Activated CD4-positive, alpha-beta T cell treated with anti-CD3 and anti-CD28 coated beads, Interleukin-2, amount 10 ng/mL, durations not matched to agents 24 days and 14 days (primary cell): ENCODE data around the gene BORCS6. TPM values are rescaled to one million over a fixed set of nuclear protein-coding genes. Genes with fewer than 3 reads are reported as not detected.
A peak's percentile ranks its signal among the peaks of the same experiment; 100 is the strongest.

Source experiments
- DNase-seq: peaks from one replicate; pipeline ENCODE4 v3.0.0; 2022
- H3K27ac Mint-ChIP-seq: one replicate; pipeline ENCODE4 v1.8.0; 2022; ENCODE audit warnings: mild to moderate bottlenecking, mixed read lengths
- H3K27me3 Mint-ChIP-seq: one replicate; pipeline ENCODE4 v1.8.0; 2022; ENCODE audit warnings: mixed read lengths
- H3K36me3 Mint-ChIP-seq: one replicate; pipeline ENCODE4 v1.8.0; 2022; ENCODE audit warnings: low read depth, mild to moderate bottlenecking, mixed read lengths
- H3K4me1 Mint-ChIP-seq: one replicate; pipeline ENCODE4 v1.8.0; 2021; ENCODE audit warnings: mixed read lengths
- H3K4me3 Mint-ChIP-seq: one replicate; pipeline ENCODE4 v1.8.0; 2022; ENCODE audit warnings: mild to moderate bottlenecking, moderate library complexity, mixed read lengths
- H3K9me3 Mint-ChIP-seq: one replicate; pipeline ENCODE4 v1.8.0; 2021; ENCODE audit warnings: mixed read lengths
- intact Hi-C: fragments of 100-400 bp; cut with micrococcal nuclease; formaldehyde crosslinking; loops from one replicate; pipeline ENCODE4 v1.15.1; 2023
- total RNA-seq: library from RNA; stranded (reverse); gene quantifications from 2 replicates; pipeline ENCODE4 v1.2.3, GENCODE V29; 2022

The BORCS6 gene
- total RNA-seq, 1 donor from 2014 or later, result 5.7 TPM

DNA sequence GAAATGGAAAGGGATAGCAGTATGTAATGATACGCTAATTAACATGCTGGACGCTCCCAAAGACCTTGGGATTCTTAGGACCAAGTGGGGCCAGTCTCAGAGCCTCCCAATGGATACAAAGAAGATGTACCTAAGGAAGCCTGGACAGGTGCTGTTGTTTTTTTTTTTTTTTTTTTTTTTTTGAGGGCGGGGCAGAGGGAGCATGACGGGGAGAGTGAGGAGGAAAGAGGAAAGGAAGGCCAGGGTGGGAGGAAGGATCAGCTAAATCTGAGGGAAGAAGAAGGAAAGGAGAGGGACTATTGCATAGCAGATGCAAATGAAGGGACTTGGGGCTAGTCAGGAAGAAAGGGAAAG is 29.8 kb downstream of the BORCS6 start:
- H3K4me3 Mint-ChIP-seq, result peak overlapping the region; percentile 82
- no peaks in the 10 kb centered on the region for H3K9me3 Mint-ChIP-seq
- peaks cover 57% of the 10 kb centered on the region for H3K4me1 Mint-ChIP-seq
- peak overlapping the region; percentile 82 for H3K27ac Mint-ChIP-seq
- peaks cover 36% of the 10 kb centered on the region for H3K36me3 Mint-ChIP-seq
- no peak for DNase-seq
- no peaks in the 10 kb centered on the region for H3K27me3 Mint-ChIP-seq
- intact Hi-C loops, result no loop called here

DNA sequence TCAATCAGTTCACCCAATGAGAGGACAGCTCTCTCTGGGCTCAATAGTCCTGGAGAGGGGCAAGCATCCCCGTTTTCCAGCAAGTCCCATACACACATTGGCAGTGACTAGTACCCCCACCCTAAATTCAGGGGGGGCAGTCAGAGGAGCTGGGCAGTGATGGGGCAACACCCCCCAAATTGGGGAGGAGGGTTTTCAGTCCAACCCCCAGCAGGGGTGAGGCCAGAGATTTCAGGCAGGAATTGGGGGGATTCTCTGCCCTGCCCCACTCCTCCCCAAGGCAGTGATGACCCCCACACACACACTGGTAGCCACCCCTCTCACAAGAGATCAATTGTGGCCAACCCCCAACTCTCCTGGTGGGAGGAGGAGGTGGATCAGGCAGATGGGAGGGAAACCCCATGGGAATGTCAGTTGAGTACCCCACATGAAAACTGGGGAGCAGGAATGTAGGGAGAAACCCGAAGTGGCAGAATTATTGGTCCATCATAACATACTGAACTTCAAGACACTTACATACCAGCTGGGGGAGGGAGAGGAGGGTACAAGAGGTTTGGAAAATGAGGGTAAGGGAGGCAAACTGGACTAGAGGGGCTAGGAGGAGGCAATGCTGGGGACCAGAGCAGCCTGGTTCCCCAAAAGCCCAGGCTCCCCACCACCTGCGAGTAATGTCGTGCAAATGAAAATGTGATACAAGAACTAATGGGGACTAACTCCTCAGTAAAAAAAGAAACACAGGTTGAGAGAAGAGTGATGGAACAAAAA is 30.3 kb downstream of the BORCS6 start:
- intact Hi-C loops, result loop anchor here (10.0 kb wide), 2 partner anchors 475 to 925 kb away; partner anchors contain the start of genes DVL2, PHF23, TP53 and WRAP53
- no peaks in the 10 kb centered on the region for H3K9me3 Mint-ChIP-seq
- no peaks in the 10 kb centered on the region for H3K27me3 Mint-ChIP-seq

GRCh38 chr17:8159032-8159400 is 31.0 kb downstream of the BORCS6 start:
- intact Hi-C loops, result loop anchor here (10.0 kb wide), 2 partner anchors 474 to 924 kb away; partner anchors contain the start of genes DVL2, PHF23, TP53 and WRAP53
- peak overlapping the region; percentile 88 for H3K27ac Mint-ChIP-seq
- H3K27me3 Mint-ChIP-seq, result no peaks in the 10 kb centered on the region
- peaks cover 37% of the 10 kb centered on the region for H3K36me3 Mint-ChIP-seq
- H3K9me3 Mint-ChIP-seq, result no peaks in the 10 kb centered on the region
- peak overlapping the region; percentile 73 for H3K4me3 Mint-ChIP-seq
- peaks cover 57% of the 10 kb centered on the region for H3K4me1 Mint-ChIP-seq
- DNase-seq, result no peak

More for the DNA sequence above, 30.3 kb downstream of the BORCS6 start:
- Mint-ChIP-seq H3K27ac (peak overlapping the region; percentile 82), H3K36me3 (peaks cover 36% of the 10 kb centered on the region), H3K4me1 (peaks cover 57% of the 10 kb centered on the region), H3K4me3 (peak overlapping the region; percentile 82)
- peak; percentile 62 for DNase-seq

DNA sequence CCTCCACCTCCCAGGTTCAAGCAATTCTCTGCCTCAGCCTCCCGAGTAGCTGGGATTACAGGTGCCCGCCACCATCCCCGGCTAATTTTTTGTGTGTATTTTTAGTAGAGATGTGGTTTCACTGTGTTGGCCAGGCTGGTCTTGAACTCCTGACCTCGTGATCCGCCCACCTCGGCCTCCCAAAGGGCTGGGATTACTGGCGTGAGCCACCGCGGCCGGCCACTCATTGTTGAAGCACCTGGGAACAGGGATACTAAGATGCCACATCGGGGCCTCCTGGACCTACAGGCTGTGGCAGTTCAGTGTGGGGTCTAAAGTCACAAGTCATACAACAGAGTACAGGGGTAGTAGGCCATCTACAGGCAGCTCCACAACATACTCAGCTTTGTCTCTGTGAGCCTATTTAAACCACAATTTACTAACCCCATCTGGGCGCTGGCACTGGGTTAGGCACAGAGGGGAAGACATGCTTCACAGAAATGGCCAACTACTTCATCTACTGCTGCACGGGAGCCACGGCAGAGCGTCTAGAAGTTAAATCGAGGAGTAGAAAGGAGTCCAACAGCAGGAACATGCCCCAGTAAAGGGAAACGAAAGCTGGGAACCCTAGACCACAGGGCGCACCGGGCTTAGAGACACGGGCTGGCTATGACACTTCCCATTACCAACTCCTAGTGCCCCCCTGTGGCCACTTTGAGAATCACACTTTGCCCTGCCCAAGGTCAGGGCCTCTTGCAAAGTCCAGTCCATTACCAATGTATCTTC is 31.5 kb downstream of the BORCS6 start:
- peak overlapping the region; percentile 73 for H3K4me3 Mint-ChIP-seq
- H3K36me3 Mint-ChIP-seq, result peaks cover 40% of the 10 kb centered on the region
- H3K27ac Mint-ChIP-seq, result peak overlapping the region; percentile 88
- peaks cover 55% of the 10 kb centered on the region for H3K4me1 Mint-ChIP-seq
- no peaks in the 10 kb centered on the region for H3K27me3 Mint-ChIP-seq
- DNase-seq, result peak; percentile 97
- intact Hi-C loops, result loop anchor here (10.0 kb wide), 2 partner anchors 474 to 924 kb away; partner anchors contain the start of genes DVL2, PHF23, TP53 and WRAP53
- no peaks in the 10 kb centered on the region for H3K9me3 Mint-ChIP-seq

GRCh38 chr17:8156246-8156992 is 33.6 kb downstream of the BORCS6 start:
- Mint-ChIP-seq H3K27me3 (no peaks in the 10 kb centered on the region), H3K36me3 (peaks cover 33% of the 10 kb centered on the region), H3K4me3 (no peak overlapping the region), H3K27ac (no peak overlapping the region), H3K9me3 (no peaks in the 10 kb centered on the region), H3K4me1 (peaks cover 62% of the 10 kb centered on the region)
- peak; percentile 100 for DNase-seq
- intact Hi-C loops, result loop anchor here (1.0 to 10.0 kb wide), 6 partner anchors 17 to 922 kb away; partner anchors contain the start of genes DVL2, PHF23, TP53 and WRAP53

- Mint-ChIP-seq H3K27ac (no peak overlapping the region), H3K36me3 (peaks cover 28% of the 10 kb centered on the region), H3K4me3 (no peak overlapping the region), H3K27me3 (no peaks in the 10 kb centered on the region), H3K4me1 (peaks cover 58% of the 10 kb centered on the region), H3K9me3 (no peaks in the 10 kb centered on the region)
- intact Hi-C loops, result loop anchor here (1.0 to 10.0 kb wide), 6 partner anchors 17 to 921 kb away; partner anchors contain the start of genes DVL2, PHF23, TP53 and WRAP53
- no peak for DNase-seq
These were observed 34.1 kb downstream of the BORCS6 start for GRCh38 chr17:8155996-8156245.

DNA sequence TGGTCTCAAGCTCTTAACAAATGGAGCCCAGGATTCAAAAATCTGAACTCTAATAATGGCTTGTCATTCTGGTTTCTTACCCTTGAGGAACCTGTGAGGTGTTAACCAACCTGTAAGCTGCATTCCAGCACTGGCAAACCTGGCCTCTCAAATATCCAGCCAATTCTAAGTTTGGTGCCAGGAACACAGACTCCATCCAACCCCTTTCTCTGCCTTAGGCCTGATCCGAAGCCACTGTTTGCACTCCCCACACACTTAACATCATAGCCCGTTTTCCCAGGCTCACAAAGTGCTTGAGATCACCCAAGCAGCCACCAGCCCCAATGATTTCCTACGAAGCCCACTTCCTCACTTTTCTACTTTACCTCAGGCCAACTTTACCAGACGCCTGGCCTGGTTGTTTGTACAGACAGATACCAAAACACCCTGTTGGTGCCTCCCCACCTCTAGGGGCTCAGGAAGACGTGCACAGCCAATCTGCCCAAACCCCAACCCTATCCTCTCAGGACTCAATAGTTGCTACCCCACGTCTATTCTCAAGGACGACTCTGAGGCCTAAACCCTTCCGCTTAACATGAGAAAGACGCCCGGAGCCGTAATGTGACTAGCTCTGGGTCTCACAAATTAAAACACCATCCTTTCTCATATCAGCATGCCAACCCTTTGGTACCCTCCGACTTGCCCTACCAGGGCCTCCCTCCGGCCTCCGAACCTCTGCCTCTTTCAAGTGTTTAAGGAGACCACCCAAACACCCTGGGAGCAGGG is 34.6 kb downstream of the BORCS6 start:
- Mint-ChIP-seq H3K27ac (no peak overlapping the region), H3K9me3 (no peaks in the 10 kb centered on the region), H3K36me3 (peaks cover 23% of the 10 kb centered on the region), H3K4me1 (peaks cover 56% of the 10 kb centered on the region), H3K4me3 (no peak overlapping the region), H3K27me3 (no peaks in the 10 kb centered on the region)
- DNase-seq, result peak; percentile 78
- intact Hi-C loops, result loop anchor here (10.0 kb wide), 2 partner anchors 471 to 921 kb away; partner anchors contain the start of genes DVL2, PHF23, TP53 and WRAP53

GRCh38 chr17:8154608-8155155 is 35.3 kb downstream of the BORCS6 start:
- H3K4me3 Mint-ChIP-seq, result no peak overlapping the region
- no peak for DNase-seq
- H3K27me3 Mint-ChIP-seq, result no peaks in the 10 kb centered on the region
- peaks cover 18% of the 10 kb centered on the region for H3K36me3 Mint-ChIP-seq
- intact Hi-C loops, result loop anchor here (10.0 kb wide), 2 partner anchors 470 to 920 kb away; partner anchors contain the start of genes DVL2, PHF23, TP53 and WRAP53
- H3K9me3 Mint-ChIP-seq, result no peaks in the 10 kb centered on the region
- peaks cover 53% of the 10 kb centered on the region for H3K4me1 Mint-ChIP-seq
- no peak overlapping the region for H3K27ac Mint-ChIP-seq

- intact Hi-C loops, result loop anchor here (10.0 kb wide), 2 partner anchors 469 to 919 kb away; partner anchors contain the start of genes DVL2, PHF23, TP53 and WRAP53
- Mint-ChIP-seq H3K4me3 (no peak overlapping the region), H3K27ac (no peak overlapping the region), H3K4me1 (peaks cover 48% of the 10 kb centered on the region), H3K36me3 (peaks cover 19% of the 10 kb centered on the region), H3K9me3 (no peaks in the 10 kb centered on the region), H3K27me3 (no peaks in the 10 kb centered on the region)
- DNase-seq, result peak; percentile 98
These were observed 35.9 kb downstream of the BORCS6 start for GRCh38 chr17:8153957-8154607.

DNA sequence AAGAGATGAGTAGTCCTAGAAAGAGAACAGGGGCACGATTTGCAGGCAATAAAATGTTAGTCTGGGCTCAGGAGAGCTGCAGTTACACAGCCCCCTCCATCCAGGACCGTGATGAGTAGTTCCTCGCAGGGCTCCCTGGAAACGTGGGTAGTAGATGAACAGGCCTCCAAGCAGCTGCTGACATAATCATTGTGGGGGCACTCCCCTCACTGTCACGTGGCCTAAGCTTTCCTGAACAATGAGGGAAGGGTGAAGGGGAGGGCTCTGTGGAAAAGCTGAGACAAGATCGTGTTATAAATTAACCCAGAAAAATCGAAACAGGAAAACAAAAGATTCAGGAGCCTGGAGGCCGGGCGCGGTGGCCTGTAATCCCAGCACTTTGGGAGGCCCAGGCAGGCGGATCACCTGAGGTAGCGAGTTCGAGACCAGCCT is 36.4 kb downstream of the BORCS6 start:
- no peaks in the 10 kb centered on the region for H3K27me3 Mint-ChIP-seq
- intact Hi-C loops, result loop anchor here (10.0 kb wide), 2 partner anchors 469 to 919 kb away; partner anchors contain the start of genes DVL2, PHF23, TP53 and WRAP53
- H3K27ac Mint-ChIP-seq, result no peak overlapping the region
- peaks cover 19% of the 10 kb centered on the region for H3K36me3 Mint-ChIP-seq
- H3K9me3 Mint-ChIP-seq, result no peaks in the 10 kb centered on the region
- peak; percentile 81 for DNase-seq
- peaks cover 43% of the 10 kb centered on the region for H3K4me1 Mint-ChIP-seq
- no peak overlapping the region for H3K4me3 Mint-ChIP-seq

GRCh38 chr17:8153031-8153451 is 36.9 kb downstream of the BORCS6 start:
- no peak overlapping the region for H3K27ac Mint-ChIP-seq
- DNase-seq, result peak; percentile 69
- intact Hi-C loops, result loop anchor here (10.0 kb wide), 2 partner anchors 468 to 918 kb away; partner anchors contain the start of genes DVL2, PHF23, TP53 and WRAP53

More at GRCh38 chr17:8153031-8153451, 36.9 kb downstream of the BORCS6 start:
- H3K4me1 Mint-ChIP-seq, result peaks cover 41% of the 10 kb centered on the region
- no peak overlapping the region for H3K4me3 Mint-ChIP-seq
- peaks cover 21% of the 10 kb centered on the region for H3K36me3 Mint-ChIP-seq
- no peaks in the 10 kb centered on the region for H3K9me3 Mint-ChIP-seq
- H3K27me3 Mint-ChIP-seq, result no peaks in the 10 kb centered on the region
